ENCODE data around the gene NR2F1-AS1.
"Not testable (repeated sequence)": the region's sequence is repeated elsewhere in the genome, so short reads cannot be mapped to it uniquely, and the experiment has no call there.

Gene NR2F1-AS1

GRCh38 chr5:93512799-93513198 lies 68.2 kb downstream of the NR2F1-AS1 start:
- no peak for DNase-seq

- DNase-seq: no peak
These were observed 69.6 kb downstream of the NR2F1-AS1 start for GRCh38 chr5:93511445-93511844.

- no peak for DNase-seq
These were observed 70.2 kb downstream of the NR2F1-AS1 start for GRCh38 chr5:93510626-93511380.

GRCh38 chr5:93505553-93505952 lies 75.5 kb downstream of the NR2F1-AS1 start:
- not testable (repeated sequence) for DNase-seq

GRCh38 chr5:93503598-93504067 lies 77.4 kb downstream of the NR2F1-AS1 start:
- no peak for DNase-seq

- no peak for DNase-seq
These were observed 83.9 kb downstream of the NR2F1-AS1 start for GRCh38 chr5:93497096-93497495.

GRCh38 chr5:93479982-93480509 lies 101.0 kb downstream of the NR2F1-AS1 start:
- DNase-seq: no peak

GRCh38 chr5:93477816-93478215 lies 103.2 kb downstream of the NR2F1-AS1 start:
- DNase-seq: no peak

GRCh38 chr5:93476251-93476742 lies 104.7 kb downstream of the NR2F1-AS1 start:
- DNase-seq: no peak

- no peak for DNase-seq
These were observed 118.1 kb downstream of the NR2F1-AS1 start for GRCh38 chr5:93462916-93463315.

- DNase-seq: no peak
These were observed 119.3 kb downstream of the NR2F1-AS1 start for GRCh38 chr5:93461756-93462155.

GRCh38 chr5:93460286-93460685 lies 120.7 kb downstream of the NR2F1-AS1 start:
- no peak for DNase-seq

- DNase-seq: not testable (repeated sequence)
These were observed 124.2 kb downstream of the NR2F1-AS1 start for GRCh38 chr5:93456796-93457195.

GRCh38 chr5:93454896-93455295 lies 126.1 kb downstream of the NR2F1-AS1 start:
- no peak for DNase-seq

- DNase-seq: no peak
These were observed 128.8 kb downstream of the NR2F1-AS1 start for GRCh38 chr5:93452255-93452654.

GRCh38 chr5:93438124-93438523 lies 142.9 kb downstream of the NR2F1-AS1 start:
- DNase-seq: no peak

- DNase-seq: no peak
These were observed 144.9 kb downstream of the NR2F1-AS1 start for GRCh38 chr5:93436083-93436482.

- DNase-seq: no peak
These were observed 147.6 kb downstream of the NR2F1-AS1 start for GRCh38 chr5:93433422-93433821.

- no peak for DNase-seq
These were observed 149.8 kb downstream of the NR2F1-AS1 start for GRCh38 chr5:93431250-93431649.

- DNase-seq: no peak
These were observed 150.3 kb downstream of the NR2F1-AS1 start for GRCh38 chr5:93430673-93431199.

GRCh38 chr5:93430118-93430517 lies 150.9 kb downstream of the NR2F1-AS1 start:
- no peak for DNase-seq

- no peak for DNase-seq
These were observed 152.2 kb downstream of the NR2F1-AS1 start for GRCh38 chr5:93428868-93429267.

GRCh38 chr5:93427316-93427715 lies 153.7 kb downstream of the NR2F1-AS1 start:
- no peak for DNase-seq

GRCh38 chr5:93425096-93425495 lies 155.9 kb downstream of the NR2F1-AS1 start:
- no peak for DNase-seq
